Kidney (tissue), 14 donors: ENCODE data around the gene DGLUCY. TPM values are rescaled to one million over a fixed set of nuclear protein-coding genes. Genes with fewer than 3 reads are reported as not detected.

Source experiments
- DNase-seq, 5 donors: peaks; one replicate each; pipeline ENCODE4 v3.0.0-alpha.2; 2013 to 2020
- FAIRE-seq: peaks from 2 replicates; lab custom pipeline; 2012; peaks lifted over from hg19 to GRCh38; lab: Jason Lieb, UNC
- H3K27ac ChIP-seq, 2 donors: one replicate each; pipeline ENCODE4 v1.7.0; 2013; ENCODE audit warnings: low read depth in 2 of 2, low read length in 2 of 2, inconsistent platforms in 1 of 2
- H3K27me3 ChIP-seq: one replicate; pipeline ENCODE4 v1.7.1; 2013; ENCODE audit warnings: low read length, inconsistent platforms; ENCODE audit not compliant: control insufficient read depth, insufficient read depth
- H3K36me3 ChIP-seq, 3 donors: one replicate each; pipeline versions ENCODE4 v1.7.0 to v1.7.1; 2013; ENCODE audit warnings: low read length in 3 of 3, control low read depth in 1 of 3, inconsistent platforms in 1 of 3; ENCODE audit not compliant: insufficient read depth in 3 of 3, control insufficient read depth in 2 of 3
- H3K4me1 ChIP-seq, 3 donors: one replicate each; pipeline versions ENCODE4 v1.7.0 to v1.7.1; 2013; ENCODE audit warnings: low read length in 3 of 3, inconsistent platforms in 1 of 3, low read depth in 1 of 3; ENCODE audit not compliant: control insufficient read depth in 2 of 3, insufficient read depth in 2 of 3
- H3K4me3 ChIP-seq, 3 donors: one replicate each; pipeline versions ENCODE4 v1.7.0 to v1.8.1; 2013; ENCODE audit warnings: low read length in 3 of 3, control low read depth in 1 of 3, inconsistent platforms in 1 of 3
- H3K9ac ChIP-seq, 3 donors: one replicate each; pipeline versions ENCODE4 v1.7.0 to v1.7.1; 2013; ENCODE audit warnings: low read length in 3 of 3, control low read depth in 1 of 3, inconsistent platforms in 1 of 3
- H3K9me3 ChIP-seq, 3 donors: one replicate each; pipeline versions ENCODE4 v1.7.0 to v1.7.1; 2013; ENCODE audit warnings: low read length in 3 of 3, control low read depth in 1 of 3, inconsistent platforms in 1 of 3; ENCODE audit not compliant: control insufficient read depth in 2 of 3, insufficient read depth in 1 of 3
- intact Hi-C: fragments of 100-400 bp; cut with DNase I; formaldehyde crosslinking; loops from one replicate; pipeline ENCODE4 v1.11.1; 2022
- polyA plus RNA-seq: library from polyadenylated mRNA; stranded (reverse); fragments of 350-450 nt; fragmentation: Illumina TruSeq; extraction: RNeasy Lipid Tissue Mini Kit (QIAGEN cat#74804); gene quantifications from one replicate; pipeline ENCODE4 v1.2.3, GENCODE V29; 2014; ENCODE audit warnings: low read depth, low replicate concordance; ENCODE audit not compliant: insufficient read depth
- total RNA-seq: library from RNA; stranded (reverse); fragmentation: NEBNext Ultra II Directional; extraction: Animal tissue kit (Norgen Biotek cat#: 25700); gene quantifications from one replicate; pipeline ENCODE4 v1.2.1, GENCODE V29; 2021
- TF ChIP-seq, protein P1 (sequence below): IDR thresholded peaks from 3 replicates; pipeline ENCODE4 v1.5.1; 2012; ENCODE audit warnings: mild to moderate bottlenecking, moderate library complexity, borderline replicate concordance; ENCODE audit not compliant: insufficient read depth; ENCODE audit errors: extremely low read depth
- donor health status: control.
- donor health status: control.
- donor health status: control.
- donor health status: control.
- donor health status: control.
- donor health status: DM: yes; HTN: yes; CAD: no.
- donor health status: Normal renal cell carcinoma (clear cell type).

DGLUCY gene
- total and polyA plus RNA-seq, 2 donors from 2014 or later, result 79.7 to 83.4 TPM

DNA sequence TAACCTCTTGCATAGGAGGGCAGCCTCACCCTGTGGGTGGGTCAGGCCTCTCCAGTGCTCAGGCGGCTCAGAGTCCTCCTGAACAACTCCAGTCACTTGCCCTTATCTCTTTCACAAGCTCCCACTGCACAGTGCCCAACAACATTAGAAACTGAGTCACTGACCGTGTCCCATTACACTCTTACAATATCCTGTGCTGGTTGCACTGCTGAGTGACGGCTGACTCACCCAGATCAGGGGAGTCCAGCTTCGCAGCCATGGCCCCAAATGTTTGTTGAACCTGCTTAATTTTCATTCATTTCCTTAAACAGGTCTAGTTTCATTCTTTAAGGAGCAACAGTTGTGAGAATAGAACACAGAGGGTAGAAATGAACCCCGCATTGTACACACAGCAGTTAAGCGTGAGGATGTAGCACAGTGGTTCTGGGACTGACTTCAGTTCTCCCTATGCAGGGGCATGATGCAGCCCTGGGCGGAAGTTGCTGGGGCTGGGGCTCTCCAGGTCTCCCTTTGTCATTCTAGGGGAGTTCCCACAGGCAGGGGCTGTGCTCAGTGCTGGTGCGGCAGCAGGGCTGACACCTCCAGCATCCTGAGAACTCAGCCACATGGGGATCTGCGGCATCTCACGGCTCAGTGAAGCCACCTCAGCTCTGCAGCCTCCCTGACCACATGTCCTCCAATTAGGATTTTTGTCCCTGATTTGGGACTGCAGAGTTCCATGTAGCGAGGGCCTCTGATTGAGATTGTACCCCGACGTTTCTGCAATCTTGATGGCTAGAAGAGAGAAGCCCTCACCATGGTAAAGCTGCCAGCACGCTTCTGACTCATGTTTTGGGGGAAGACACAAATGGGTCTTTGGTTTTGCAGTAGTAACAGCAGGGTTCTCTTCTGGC, 114.5 kb downstream of the DGLUCY start:
- Histone ChIP-seq H3K36me3 (peaks cover 0 to 13% (median 10%) of the 10 kb centered on the region in 3 donors), H3K4me3 (no peak overlapping the region), H3K27ac (no peak overlapping the region), H3K27me3 (no peaks in the 10 kb centered on the region), H3K4me1 (peaks cover 0 to 2% (median 0%) of the 10 kb centered on the region in 3 donors), H3K9me3 (peaks cover 0 to 8% (median 0%) of the 10 kb centered on the region in 3 donors), H3K9ac (no peak overlapping the region)
- TF ChIP-seq, protein P1, sequence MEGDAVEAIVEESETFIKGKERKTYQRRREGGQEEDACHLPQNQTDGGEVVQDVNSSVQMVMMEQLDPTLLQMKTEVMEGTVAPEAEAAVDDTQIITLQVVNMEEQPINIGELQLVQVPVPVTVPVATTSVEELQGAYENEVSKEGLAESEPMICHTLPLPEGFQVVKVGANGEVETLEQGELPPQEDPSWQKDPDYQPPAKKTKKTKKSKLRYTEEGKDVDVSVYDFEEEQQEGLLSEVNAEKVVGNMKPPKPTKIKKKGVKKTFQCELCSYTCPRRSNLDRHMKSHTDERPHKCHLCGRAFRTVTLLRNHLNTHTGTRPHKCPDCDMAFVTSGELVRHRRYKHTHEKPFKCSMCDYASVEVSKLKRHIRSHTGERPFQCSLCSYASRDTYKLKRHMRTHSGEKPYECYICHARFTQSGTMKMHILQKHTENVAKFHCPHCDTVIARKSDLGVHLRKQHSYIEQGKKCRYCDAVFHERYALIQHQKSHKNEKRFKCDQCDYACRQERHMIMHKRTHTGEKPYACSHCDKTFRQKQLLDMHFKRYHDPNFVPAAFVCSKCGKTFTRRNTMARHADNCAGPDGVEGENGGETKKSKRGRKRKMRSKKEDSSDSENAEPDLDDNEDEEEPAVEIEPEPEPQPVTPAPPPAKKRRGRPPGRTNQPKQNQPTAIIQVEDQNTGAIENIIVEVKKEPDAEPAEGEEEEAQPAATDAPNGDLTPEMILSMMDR, result no peak
- FAIRE-seq (no peak), DNase-seq (no peak)
- intact Hi-C loops, result no loop called here

DNA sequence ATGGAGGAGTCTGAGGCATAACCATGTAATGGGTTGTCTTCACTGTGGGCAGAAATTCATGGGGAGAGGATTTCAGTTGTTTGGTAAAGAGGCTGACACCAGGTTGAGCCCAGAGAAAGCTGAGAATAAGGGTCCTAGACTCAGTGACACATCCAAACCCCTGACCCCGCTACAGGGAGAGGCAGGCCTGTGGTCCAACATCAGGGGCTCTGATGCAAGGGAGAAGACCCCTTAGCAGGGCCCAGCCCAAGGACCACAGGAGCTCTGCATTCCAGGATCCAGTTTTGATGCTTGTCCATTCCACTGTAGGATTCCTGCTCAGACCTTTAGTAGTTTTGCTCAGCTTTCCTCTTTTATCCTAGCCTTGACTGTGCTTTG, 115.1 kb downstream of the DGLUCY start:
- Histone ChIP-seq H3K27ac (no peak overlapping the region), H3K4me3 (no peak overlapping the region), H3K9ac (no peak overlapping the region), H3K9me3 (peaks cover 0 to 8% (median 0%) of the 10 kb centered on the region in 3 donors), H3K36me3 (peaks cover 0 to 13% (median 10%) of the 10 kb centered on the region in 3 donors), H3K4me1 (peaks cover 0 to 2% (median 0%) of the 10 kb centered on the region in 3 donors), H3K27me3 (no peaks in the 10 kb centered on the region)
- DNase-seq (no peak), FAIRE-seq (no peak)
- TF ChIP-seq, protein P1, result no peak
- intact Hi-C loops, result no loop called here

DNA sequence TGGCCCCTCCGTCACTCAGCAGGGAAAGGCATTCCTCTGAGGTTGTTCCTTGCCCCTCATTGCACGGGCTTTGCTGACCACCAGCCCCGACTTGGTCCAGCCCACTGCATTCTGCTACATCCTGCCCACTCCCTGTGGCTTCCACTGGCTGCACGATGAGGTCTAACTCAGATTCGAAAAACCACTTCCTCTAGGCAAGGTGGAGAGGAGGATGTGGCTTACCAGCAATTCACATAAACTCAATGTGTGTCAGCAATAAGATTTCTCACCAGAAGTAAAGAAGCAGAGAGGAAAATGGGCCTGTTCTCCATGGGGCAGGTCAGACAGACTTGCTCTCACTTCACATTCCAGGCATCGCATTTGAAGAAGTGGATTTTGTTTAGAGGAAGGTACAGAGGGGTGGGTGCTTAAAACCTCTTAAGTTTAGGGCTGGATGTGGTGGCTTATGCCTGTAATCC, 115.9 kb downstream of the DGLUCY start:
- Histone ChIP-seq H3K36me3 (peaks cover 0 to 10% (median 8%) of the 10 kb centered on the region in 3 donors), H3K9ac (no peak overlapping the region), H3K4me1 (peaks cover 0 to 2% (median 0%) of the 10 kb centered on the region in 3 donors), H3K27me3 (no peaks in the 10 kb centered on the region), H3K4me3 (no peak overlapping the region), H3K9me3 (peaks cover 0 to 8% (median 0%) of the 10 kb centered on the region in 3 donors), H3K27ac (no peak overlapping the region)
- intact Hi-C loops, result no loop called here
- no peak for FAIRE-seq
- DNase-seq, result no peak
- TF ChIP-seq, protein P1, result no peak
